GM21367 (cell line): ENCODE measurements around the gene ANK3.
"Not testable (repeated sequence)": the region's sequence is repeated elsewhere in the genome, so short reads cannot be mapped to it uniquely, and the experiment has no call there.

Experiments
- ATAC-seq: cut with Tn5 transposase; IDR thresholded peaks from one replicate; pipeline ENCODE4 v1.9.1; 2021; ENCODE audit not compliant: unreplicated experiment

ANK3 gene

GRCh38 chr10:60041489-60042133 lies 348.1 kb downstream of the ANK3 start:
- ATAC-seq, result no peak

- ATAC-seq, result no peak
These were observed 349.5 kb downstream of the ANK3 start for GRCh38 chr10:60040014-60040662.

- ATAC-seq, result no peak
These were observed 353.7 kb downstream of the ANK3 start for GRCh38 chr10:60035984-60036383.

- not testable (repeated sequence) for ATAC-seq
These were observed 354.3 kb downstream of the ANK3 start for GRCh38 chr10:60035375-60035774.

- ATAC-seq, result peak; percentile 51
These were observed 357.0 kb downstream of the ANK3 start for GRCh38 chr10:60032723-60033122.

GRCh38 chr10:60031664-60032063 lies 358.0 kb downstream of the ANK3 start:
- ATAC-seq, result peak; percentile 78

GRCh38 chr10:60031183-60031582 lies 358.5 kb downstream of the ANK3 start:
- ATAC-seq, result no peak

GRCh38 chr10:60029475-60029874 lies 360.2 kb downstream of the ANK3 start:
- no peak for ATAC-seq

- ATAC-seq, result no peak
These were observed 361.6 kb downstream of the ANK3 start for GRCh38 chr10:60028081-60028480.

- no peak for ATAC-seq
These were observed 364.4 kb downstream of the ANK3 start for GRCh38 chr10:60025279-60025678.

GRCh38 chr10:60024506-60024905 lies 365.2 kb downstream of the ANK3 start:
- ATAC-seq, result no peak

GRCh38 chr10:60023155-60023877 lies 366.4 kb downstream of the ANK3 start:
- no peak for ATAC-seq

GRCh38 chr10:60021361-60021760 lies 368.3 kb downstream of the ANK3 start:
- no peak for ATAC-seq

- ATAC-seq, result no peak
These were observed 372.9 kb downstream of the ANK3 start for GRCh38 chr10:60016794-60017193.

GRCh38 chr10:60009710-60010383 lies 379.8 kb downstream of the ANK3 start:
- ATAC-seq, result no peak

- no peak for ATAC-seq
These were observed 380.4 kb downstream of the ANK3 start for GRCh38 chr10:60009276-60009675.

- no peak for ATAC-seq
These were observed 380.9 kb downstream of the ANK3 start for GRCh38 chr10:60008816-60009215.

- no peak for ATAC-seq
These were observed 383.6 kb downstream of the ANK3 start for GRCh38 chr10:60006062-60006461.

GRCh38 chr10:60003651-60004523 lies 385.8 kb downstream of the ANK3 start:
- ATAC-seq, result no peak

GRCh38 chr10:60000747-60001146 lies 388.9 kb downstream of the ANK3 start:
- no peak for ATAC-seq
